Keratinocyte (primary cell): ENCODE results near the gene MYLK4. TPM values are rescaled to one million over a fixed set of nuclear protein-coding genes. Genes with fewer than 3 reads are reported as not detected.
A peak's percentile ranks its signal among the peaks of the same experiment; 100 is the strongest.

ENCODE experiments used
- DNase-seq: peaks from one replicate; pipeline ENCODE4 v3.0.0-alpha.2; 2011; ENCODE audit warnings: low read depth, missing footprints, low spot score
- FAIRE-seq: peaks from 2 replicates; lab custom pipeline; 2011; peaks lifted over from hg19 to GRCh38; lab: Jason Lieb, UNC
- H2AFZ ChIP-seq: 2 replicates; pipeline ENCODE4 v1.6.0; 2012; ENCODE audit warnings: low read length, control low read depth, inconsistent platforms; ENCODE audit not compliant: control insufficient read depth
- H3K27ac ChIP-seq: 2 replicates; pipeline ENCODE4 v1.5.1; 2011; ENCODE audit warnings: low read length; ENCODE audit not compliant: control insufficient read depth, insufficient read depth
- H3K27me3 ChIP-seq: 3 replicates; pipeline ENCODE4 v1.6.0; 2011; ENCODE audit warnings: low read length; ENCODE audit not compliant: control insufficient read depth, insufficient read depth; ENCODE audit errors: extremely low read depth
- H3K36me3 ChIP-seq, 2 experiments: 2 replicates in 1 of 2; 3 replicates in 1 of 2; pipeline ENCODE4 v1.5.1; 2011; ENCODE audit warnings: low read length in 2 of 2, mild to moderate bottlenecking in 1 of 2; ENCODE audit not compliant: control insufficient read depth in 2 of 2, insufficient read depth in 2 of 2; ENCODE audit errors: extremely low read depth in 1 of 2
- H3K4me1 ChIP-seq: 3 replicates; pipeline ENCODE4 v1.5.1; 2011; ENCODE audit warnings: low read length; ENCODE audit not compliant: control insufficient read depth, insufficient read depth; ENCODE audit errors: extremely low read depth
- H3K4me2 ChIP-seq: 3 replicates; pipeline ENCODE4 v1.6.0; 2011; ENCODE audit warnings: low read depth, low read length; ENCODE audit not compliant: control insufficient read depth, insufficient read depth; ENCODE audit errors: extremely low read depth
- H3K4me3 ChIP-seq, 3 experiments: fragments of 200-600 bp in 1 of 3; sonication (generic) in 1 of 3; 2 replicates in 2 of 3; 3 replicates in 1 of 3; pipeline ENCODE4 v1.5.1; 2011 to 2016; ENCODE audit warnings: low read length in 3 of 3, mild to moderate bottlenecking in 3 of 3, control low read depth in 2 of 3, inconsistent platforms in 1 of 3, low read depth in 1 of 3, mixed read lengths in 1 of 3, mixed run types in 1 of 3, moderate library complexity in 1 of 3; ENCODE audit not compliant: control insufficient read depth in 2 of 3, insufficient read depth in 2 of 3; ENCODE audit errors: extremely low read depth in 1 of 3
- H3K79me2 ChIP-seq: 2 replicates; pipeline ENCODE4 v1.6.0; 2012; ENCODE audit warnings: low read length; ENCODE audit not compliant: control insufficient read depth, insufficient read depth
- H3K9ac ChIP-seq: 3 replicates; pipeline ENCODE4 v1.6.0; 2011; ENCODE audit warnings: low read length; ENCODE audit not compliant: control insufficient read depth, insufficient read depth; ENCODE audit errors: extremely low read depth
- H3K9me1 ChIP-seq: 3 replicates; pipeline ENCODE4 v1.6.0; 2011; ENCODE audit warnings: low read length; ENCODE audit not compliant: control insufficient read depth, insufficient read depth; ENCODE audit errors: extremely low read depth
- H3K9me3 ChIP-seq: 2 replicates; pipeline ENCODE4 v1.5.1; 2012; ENCODE audit warnings: low read depth, low read length; ENCODE audit not compliant: control insufficient read depth
- H4K20me1 ChIP-seq: 3 replicates; pipeline ENCODE4 v1.6.0; 2011; ENCODE audit warnings: low read length; ENCODE audit not compliant: control insufficient read depth, insufficient read depth; ENCODE audit errors: extremely low read depth
- EZH2 ChIP-seq: IDR thresholded peaks from one replicate; pipeline ENCODE4 v1.6.1; 2012; ENCODE audit warnings: inconsistent platforms, mild to moderate bottlenecking, low read length, moderate library complexity
- dilution Hi-C: fragments of 300-500 bp; cut with MboI; formaldehyde crosslinking; loops from one replicate; pipeline ENCODE4 v1.7.0; 2020; ENCODE audit warnings: low sequenced_read_pairs; ENCODE audit not compliant: extremely low pct_ligation_motif_present
- polyA plus RNA-seq, 5 experiments: library from polyadenylated mRNA; depleted of rRNA in 3 of 5; stranded (reverse) in 3 of 5; stranded (forward) in 1 of 5; unstranded in 1 of 5; fragments of >200 nt; gene quantifications; 1 replicate in 1 of 5; 2 replicates in 3 of 5; 3 replicates in 1 of 5; pipeline versions ENCODE4 v1.2.1 to v1.2.3, GENCODE V29; 2011 to 2012; ENCODE audit warnings: missing spikeins in 2 of 5, low read depth in 1 of 5, low replicate concordance in 1 of 5
- TF ChIP-seq, protein P1 (sequence below), 3 experiments: IDR thresholded peaks in 1 of 3; conservative IDR thresholded peaks in 1 of 3; optimal IDR thresholded peaks in 1 of 3; 2 replicates in 2 of 3; 3 replicates in 1 of 3; pipeline versions ENCODE3 to v1.5.1; 2011; ENCODE audit warnings: low read length in 3 of 3, mild to moderate bottlenecking in 3 of 3, moderate library complexity in 2 of 3, control low read depth in 1 of 3, inconsistent platforms in 1 of 3; ENCODE audit not compliant: insufficient read depth in 2 of 3; ENCODE audit errors: extremely low read depth in 1 of 3

MYLK4 gene
- polyA plus RNA-seq, 1 donor (not counting 4 experiments of a cell fraction or from before 2014, with no cell fraction given): 0.31 TPM

DNA sequence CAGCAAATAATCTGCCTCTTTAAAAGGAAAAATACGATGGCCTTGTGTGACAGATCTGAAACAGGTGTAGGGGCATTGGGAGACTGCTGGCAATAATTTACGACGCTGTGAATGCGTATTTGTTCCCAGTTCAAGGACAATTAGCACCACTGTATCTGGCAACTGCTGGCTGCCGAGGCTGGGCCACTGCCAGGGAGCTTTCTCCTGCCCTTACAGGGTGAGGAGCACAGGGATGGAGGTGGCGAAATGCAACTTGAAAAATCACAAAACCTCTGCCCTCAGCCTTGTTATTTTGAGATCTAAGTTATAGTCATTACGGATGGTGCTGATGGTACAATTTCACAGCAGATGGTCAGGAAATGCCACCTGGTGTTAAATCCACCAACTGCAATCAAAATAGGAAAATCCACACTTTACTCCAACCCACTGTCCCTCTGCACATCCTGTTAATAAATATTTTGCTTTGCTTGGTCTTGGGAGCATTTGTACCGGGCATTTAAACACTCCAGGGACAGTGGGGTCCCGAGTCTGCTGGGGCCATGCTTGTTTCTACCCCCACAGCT is 6.4 kb downstream of the MYLK4 start:
- no peak overlapping the region for H3K27ac ChIP-seq
- H3K9ac ChIP-seq: no peak overlapping the region
- FAIRE-seq (no peak), DNase-seq (no peak)
- no peaks in the 10 kb centered on the region for H3K27me3 ChIP-seq
- H3K9me3 ChIP-seq: no peaks in the 10 kb centered on the region
- TF ChIP-seq EZH2: no peak
- TF ChIP-seq, protein P1, sequence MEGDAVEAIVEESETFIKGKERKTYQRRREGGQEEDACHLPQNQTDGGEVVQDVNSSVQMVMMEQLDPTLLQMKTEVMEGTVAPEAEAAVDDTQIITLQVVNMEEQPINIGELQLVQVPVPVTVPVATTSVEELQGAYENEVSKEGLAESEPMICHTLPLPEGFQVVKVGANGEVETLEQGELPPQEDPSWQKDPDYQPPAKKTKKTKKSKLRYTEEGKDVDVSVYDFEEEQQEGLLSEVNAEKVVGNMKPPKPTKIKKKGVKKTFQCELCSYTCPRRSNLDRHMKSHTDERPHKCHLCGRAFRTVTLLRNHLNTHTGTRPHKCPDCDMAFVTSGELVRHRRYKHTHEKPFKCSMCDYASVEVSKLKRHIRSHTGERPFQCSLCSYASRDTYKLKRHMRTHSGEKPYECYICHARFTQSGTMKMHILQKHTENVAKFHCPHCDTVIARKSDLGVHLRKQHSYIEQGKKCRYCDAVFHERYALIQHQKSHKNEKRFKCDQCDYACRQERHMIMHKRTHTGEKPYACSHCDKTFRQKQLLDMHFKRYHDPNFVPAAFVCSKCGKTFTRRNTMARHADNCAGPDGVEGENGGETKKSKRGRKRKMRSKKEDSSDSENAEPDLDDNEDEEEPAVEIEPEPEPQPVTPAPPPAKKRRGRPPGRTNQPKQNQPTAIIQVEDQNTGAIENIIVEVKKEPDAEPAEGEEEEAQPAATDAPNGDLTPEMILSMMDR (optimal IDR thresholded peaks at IDR 0.05 in 1 of 3, IDR thresholded peaks at IDR 0.05 in 1 of 3, conservative IDR thresholded peaks at IDR 0.05 in 1 of 3; ENCODE audit: extremely low read depth in 1 of 3, insufficient read depth in 2 of 3, low read length in 3 of 3): peak; percentile 22 to 37 (median 23)
- no peaks in the 10 kb centered on the region for H3K4me1 ChIP-seq
- no peaks in the 10 kb centered on the region for H4K20me1 ChIP-seq
- H3K4me3 ChIP-seq: no peak overlapping the region
- no peaks in the 10 kb centered on the region for H3K36me3 ChIP-seq
- no peaks in the 10 kb centered on the region for H3K79me2 ChIP-seq
- H3K4me2 ChIP-seq: no peak overlapping the region
- dilution Hi-C loops: no loop called here
- no peak overlapping the region for H2AFZ ChIP-seq
- no peaks in the 10 kb centered on the region for H3K9me1 ChIP-seq

DNA sequence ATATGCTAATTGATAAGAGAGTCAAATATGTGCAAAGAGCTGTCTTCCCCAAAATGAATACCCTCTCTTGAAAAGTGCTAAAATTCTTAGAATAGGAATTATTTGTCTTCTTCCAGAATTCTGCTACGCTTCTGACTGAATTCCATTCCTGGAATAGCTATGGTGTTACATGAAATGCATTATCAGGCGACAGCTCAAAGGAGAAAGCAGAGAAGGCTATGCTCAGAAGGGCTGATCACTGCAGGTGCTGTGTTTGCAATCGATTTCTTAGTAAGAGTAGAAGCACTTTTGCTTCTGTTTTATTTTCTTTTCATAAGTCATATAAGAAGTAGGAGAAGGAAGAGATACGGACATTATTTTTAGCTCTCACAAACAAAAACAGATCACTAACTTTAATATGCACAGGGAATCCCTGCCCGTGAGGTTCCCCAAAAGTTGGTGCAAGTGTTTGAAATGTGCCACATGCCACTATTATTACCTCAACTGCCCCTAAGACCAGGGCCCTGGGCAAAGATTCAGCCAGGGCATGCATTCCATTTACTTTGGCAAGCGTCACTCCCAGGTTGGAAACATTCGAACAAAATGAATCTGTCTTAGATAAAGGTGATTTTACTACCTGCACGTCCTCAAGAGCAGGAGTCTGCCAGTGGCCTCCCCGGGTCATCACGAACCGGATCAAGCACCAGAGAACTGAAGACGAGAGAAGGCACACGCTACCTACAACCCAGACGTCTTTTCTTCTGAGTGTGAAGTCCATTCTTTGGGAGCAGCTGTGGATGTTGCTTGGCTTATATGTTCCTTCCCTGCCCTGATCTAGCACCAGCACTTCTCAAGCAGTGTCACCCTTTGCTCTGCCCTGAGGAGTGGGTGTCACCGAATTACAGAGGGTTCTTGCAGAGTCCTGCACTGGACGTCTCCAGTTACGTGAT is 7.2 kb downstream of the MYLK4 start:
- no peak for TF ChIP-seq EZH2
- TF ChIP-seq, protein P1 (optimal IDR thresholded peaks at IDR 0.05 in 1 of 3, IDR thresholded peaks at IDR 0.05 in 1 of 3, conservative IDR thresholded peaks at IDR 0.05 in 1 of 3; ENCODE audit: extremely low read depth in 1 of 3, insufficient read depth in 2 of 3, low read length in 3 of 3): no peak
- Histone ChIP-seq H3K27me3 (no peaks in the 10 kb centered on the region), H3K79me2 (no peaks in the 10 kb centered on the region), H3K9me3 (no peaks in the 10 kb centered on the region), H3K36me3 (no peaks in the 10 kb centered on the region), H2AFZ (no peak overlapping the region), H3K27ac (no peak overlapping the region), H3K9me1 (no peaks in the 10 kb centered on the region), H3K4me2 (no peak overlapping the region), H4K20me1 (no peaks in the 10 kb centered on the region), H3K4me3 (no peak overlapping the region), H3K9ac (no peak overlapping the region), H3K4me1 (no peaks in the 10 kb centered on the region)
- DNase-seq (no peak), FAIRE-seq (no peak)
- dilution Hi-C loops: no loop called here
